HL-60 (cell line): ENCODE measurements around the gene BMPR2.
A peak's percentile ranks its signal among the peaks of the same experiment; 100 is the strongest.

Experiments used
- GABPA ChIP-seq: IDR thresholded peaks from 2 replicates; pipeline ENCODE4 v1.6.1; 2012; ENCODE audit warnings: low read depth
- POLR2AphosphoS5 ChIP-seq: IDR thresholded peaks from 2 replicates; pipeline ENCODE4 v1.6.1; 2012; ENCODE audit warnings: low read depth
- SPI1 ChIP-seq: IDR thresholded peaks from 2 replicates; pipeline ENCODE4 v1.6.1; 2012; ENCODE audit warnings: low read depth, mild to moderate bottlenecking, borderline replicate concordance
- TF ChIP-seq, protein P1 (sequence below): IDR thresholded peaks from one replicate; pipeline ENCODE4 v1.5.1; 2011; ENCODE audit warnings: low read length, control low read depth, inconsistent platforms; ENCODE audit not compliant: insufficient read depth
- TF ChIP-seq, protein P2 (sequence below): IDR thresholded peaks from 2 replicates; pipeline ENCODE4 v1.6.1; 2012; ENCODE audit warnings: low read depth; ENCODE audit not compliant: insufficient replicate concordance

DNA sequence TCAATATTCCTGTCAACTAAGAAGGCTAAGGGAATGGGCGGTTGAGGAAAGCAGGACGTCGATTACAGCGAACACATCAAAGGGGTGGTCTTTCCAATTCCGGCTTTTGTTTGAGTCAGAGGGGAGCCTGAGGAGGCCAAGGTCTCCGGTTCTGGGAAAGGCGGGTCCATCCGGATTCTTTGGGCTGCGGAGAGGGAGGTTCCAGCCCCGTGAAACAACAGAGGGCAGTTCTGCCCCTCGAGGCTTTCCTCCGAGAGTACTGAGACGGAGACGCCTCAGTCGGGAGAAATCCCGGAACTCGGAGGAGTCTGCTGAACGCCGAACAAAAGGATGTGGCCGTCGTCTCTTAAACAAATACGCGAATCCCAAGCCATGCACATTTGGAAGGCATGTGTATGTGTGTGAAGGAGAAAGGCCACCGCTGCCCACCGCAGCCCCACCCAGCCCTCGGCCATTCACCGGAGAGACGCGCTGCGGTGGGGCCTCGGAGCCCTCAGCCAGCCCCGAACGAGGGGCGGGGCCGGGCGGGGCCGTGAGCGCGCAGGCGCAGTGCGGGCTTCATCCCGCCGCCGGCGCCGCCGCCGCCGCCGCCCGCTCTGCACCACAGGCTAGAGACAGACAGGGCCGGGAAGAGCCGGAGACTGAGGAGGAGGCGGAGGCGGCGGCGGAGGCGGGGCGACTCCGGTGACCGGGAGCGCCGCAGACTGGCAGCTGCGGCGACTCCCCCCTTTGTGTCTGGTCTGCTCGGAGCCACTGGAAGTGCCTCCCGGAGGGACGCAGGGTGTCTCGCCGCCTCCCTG is at the start of gene BMPR2:
- TF ChIP-seq, protein P1, sequence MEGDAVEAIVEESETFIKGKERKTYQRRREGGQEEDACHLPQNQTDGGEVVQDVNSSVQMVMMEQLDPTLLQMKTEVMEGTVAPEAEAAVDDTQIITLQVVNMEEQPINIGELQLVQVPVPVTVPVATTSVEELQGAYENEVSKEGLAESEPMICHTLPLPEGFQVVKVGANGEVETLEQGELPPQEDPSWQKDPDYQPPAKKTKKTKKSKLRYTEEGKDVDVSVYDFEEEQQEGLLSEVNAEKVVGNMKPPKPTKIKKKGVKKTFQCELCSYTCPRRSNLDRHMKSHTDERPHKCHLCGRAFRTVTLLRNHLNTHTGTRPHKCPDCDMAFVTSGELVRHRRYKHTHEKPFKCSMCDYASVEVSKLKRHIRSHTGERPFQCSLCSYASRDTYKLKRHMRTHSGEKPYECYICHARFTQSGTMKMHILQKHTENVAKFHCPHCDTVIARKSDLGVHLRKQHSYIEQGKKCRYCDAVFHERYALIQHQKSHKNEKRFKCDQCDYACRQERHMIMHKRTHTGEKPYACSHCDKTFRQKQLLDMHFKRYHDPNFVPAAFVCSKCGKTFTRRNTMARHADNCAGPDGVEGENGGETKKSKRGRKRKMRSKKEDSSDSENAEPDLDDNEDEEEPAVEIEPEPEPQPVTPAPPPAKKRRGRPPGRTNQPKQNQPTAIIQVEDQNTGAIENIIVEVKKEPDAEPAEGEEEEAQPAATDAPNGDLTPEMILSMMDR, result no peak
- TF ChIP-seq, protein P2, sequence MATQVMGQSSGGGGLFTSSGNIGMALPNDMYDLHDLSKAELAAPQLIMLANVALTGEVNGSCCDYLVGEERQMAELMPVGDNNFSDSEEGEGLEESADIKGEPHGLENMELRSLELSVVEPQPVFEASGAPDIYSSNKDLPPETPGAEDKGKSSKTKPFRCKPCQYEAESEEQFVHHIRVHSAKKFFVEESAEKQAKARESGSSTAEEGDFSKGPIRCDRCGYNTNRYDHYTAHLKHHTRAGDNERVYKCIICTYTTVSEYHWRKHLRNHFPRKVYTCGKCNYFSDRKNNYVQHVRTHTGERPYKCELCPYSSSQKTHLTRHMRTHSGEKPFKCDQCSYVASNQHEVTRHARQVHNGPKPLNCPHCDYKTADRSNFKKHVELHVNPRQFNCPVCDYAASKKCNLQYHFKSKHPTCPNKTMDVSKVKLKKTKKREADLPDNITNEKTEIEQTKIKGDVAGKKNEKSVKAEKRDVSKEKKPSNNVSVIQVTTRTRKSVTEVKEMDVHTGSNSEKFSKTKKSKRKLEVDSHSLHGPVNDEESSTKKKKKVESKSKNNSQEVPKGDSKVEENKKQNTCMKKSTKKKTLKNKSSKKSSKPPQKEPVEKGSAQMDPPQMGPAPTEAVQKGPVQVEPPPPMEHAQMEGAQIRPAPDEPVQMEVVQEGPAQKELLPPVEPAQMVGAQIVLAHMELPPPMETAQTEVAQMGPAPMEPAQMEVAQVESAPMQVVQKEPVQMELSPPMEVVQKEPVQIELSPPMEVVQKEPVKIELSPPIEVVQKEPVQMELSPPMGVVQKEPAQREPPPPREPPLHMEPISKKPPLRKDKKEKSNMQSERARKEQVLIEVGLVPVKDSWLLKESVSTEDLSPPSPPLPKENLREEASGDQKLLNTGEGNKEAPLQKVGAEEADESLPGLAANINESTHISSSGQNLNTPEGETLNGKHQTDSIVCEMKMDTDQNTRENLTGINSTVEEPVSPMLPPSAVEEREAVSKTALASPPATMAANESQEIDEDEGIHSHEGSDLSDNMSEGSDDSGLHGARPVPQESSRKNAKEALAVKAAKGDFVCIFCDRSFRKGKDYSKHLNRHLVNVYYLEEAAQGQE, result no peak
- TF ChIP-seq POLR2AphosphoS5 (peak; percentile 67; the same call in 1 of the 2 replicates), GABPA (no peak), SPI1 (no peak)
